Measurements from ENCODE around the gene ZMYM2. TPM values are rescaled to one million over a fixed set of nuclear protein-coding genes. Genes with fewer than 3 reads are reported as not detected.

The ZMYM2 gene
- total RNA-seq, 2 donors from 2014 or later, result 86.4 to 103 TPM

DNA sequence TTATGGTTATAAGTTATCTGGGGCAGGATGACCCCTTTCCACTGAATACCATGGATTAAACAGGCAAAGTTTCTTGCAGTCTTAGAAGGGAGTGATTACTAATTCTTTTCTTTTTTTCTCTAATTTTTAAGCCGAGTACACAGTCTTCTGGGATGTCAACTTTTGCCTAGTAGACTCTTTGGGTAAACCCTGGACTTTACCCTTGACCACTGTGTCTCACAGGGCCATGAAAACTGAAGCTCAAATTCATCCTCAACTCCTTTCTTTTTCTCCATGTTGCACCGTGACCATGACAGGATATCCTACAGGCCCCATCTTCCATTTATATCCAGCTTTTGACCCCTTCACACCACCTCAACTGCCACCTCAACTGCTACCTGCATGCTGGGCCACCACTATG, 150.5 kb downstream of the ZMYM2 start:
- Mint-ChIP-seq H3K36me3 (ENCODE audit: insufficient read depth in 2 of 2) (no peaks in the 10 kb centered on the region), H3K27me3 (ENCODE audit: low read depth) (peaks cover 20% of the 10 kb centered on the region), H3K4me3 (no peak overlapping the region), H3K9me3 (no peaks in the 10 kb centered on the region), H3K4me1 (ENCODE audit: low read depth) (no peaks in the 10 kb centered on the region), H3K27ac (no peak overlapping the region)
- DNase-seq (no peak), ATAC-seq (replicated peaks in 1 of 2) (no peak)

DNA sequence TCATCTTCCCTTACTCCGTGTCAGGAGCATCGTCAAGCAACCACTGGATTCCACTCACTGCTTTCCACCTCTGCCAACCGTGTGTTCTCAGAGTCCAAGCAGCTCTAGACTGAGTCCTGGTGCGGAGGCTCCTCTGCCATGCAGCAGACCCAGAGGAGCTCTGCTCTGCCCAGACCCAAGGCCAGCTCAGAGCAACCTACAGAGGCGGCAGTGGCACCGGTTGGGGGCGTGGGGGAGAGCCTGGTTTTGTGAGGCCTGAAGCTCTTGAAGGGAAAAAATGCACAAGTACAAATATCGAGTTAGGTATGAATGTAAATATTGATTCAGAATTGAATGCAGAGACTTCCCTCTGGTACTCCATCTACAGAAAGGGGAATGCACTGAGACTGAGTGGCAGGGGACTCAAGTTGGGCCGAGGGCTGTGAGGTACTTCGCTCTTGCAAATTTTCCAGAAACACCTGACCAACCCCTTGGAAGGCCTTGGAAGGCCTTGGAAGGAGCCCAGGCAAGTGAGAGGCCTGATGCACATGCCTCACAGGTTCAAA, 155.6 kb downstream of the ZMYM2 start:
- Mint-ChIP-seq H3K9me3 (no peaks in the 10 kb centered on the region), H3K27ac (no peak overlapping the region), H3K27me3 (ENCODE audit: low read depth) (no peaks in the 10 kb centered on the region), H3K4me3 (no peak overlapping the region), H3K36me3 (ENCODE audit: insufficient read depth in 2 of 2) (no peaks in the 10 kb centered on the region), H3K4me1 (ENCODE audit: low read depth) (peaks cover 3% of the 10 kb centered on the region)
- ATAC-seq (replicated peaks in 1 of 2) (no peak), DNase-seq (no peak)

DNA sequence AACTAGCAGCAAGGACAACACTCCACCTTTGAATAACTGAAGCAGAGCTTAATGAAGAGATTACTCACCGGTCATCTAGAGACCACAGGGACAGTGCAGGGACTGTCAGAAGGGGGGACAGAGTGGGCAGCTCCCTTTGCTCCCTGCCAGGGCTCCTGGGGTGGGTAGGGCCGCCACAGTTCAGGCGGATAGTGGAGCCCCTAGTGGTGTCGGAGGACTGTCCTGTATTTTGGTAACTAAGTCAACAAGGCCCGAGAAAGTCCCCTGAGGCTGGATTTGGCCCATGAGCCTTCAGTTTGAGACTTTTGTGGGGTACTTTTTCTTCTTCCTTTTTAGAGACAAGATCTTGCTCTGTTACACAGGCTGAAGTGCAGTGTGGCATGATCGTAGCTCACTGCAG, 157.7 kb downstream of the ZMYM2 start:
- no peak overlapping the region for H3K27ac Mint-ChIP-seq
- no peaks in the 10 kb centered on the region for H3K9me3 Mint-ChIP-seq
- peaks cover 0 to under 1% of the 10 kb centered on the region in 2 donors for H3K36me3 Mint-ChIP-seq (ENCODE audit: insufficient read depth in 2 of 2)
- ATAC-seq (replicated peaks in 1 of 2) (no peak), DNase-seq (no peak)
- no peak overlapping the region for H3K4me3 Mint-ChIP-seq
- H3K27me3 Mint-ChIP-seq (ENCODE audit: low read depth), result no peaks in the 10 kb centered on the region
- peaks cover 23% of the 10 kb centered on the region for H3K4me1 Mint-ChIP-seq (ENCODE audit: low read depth)

DNA sequence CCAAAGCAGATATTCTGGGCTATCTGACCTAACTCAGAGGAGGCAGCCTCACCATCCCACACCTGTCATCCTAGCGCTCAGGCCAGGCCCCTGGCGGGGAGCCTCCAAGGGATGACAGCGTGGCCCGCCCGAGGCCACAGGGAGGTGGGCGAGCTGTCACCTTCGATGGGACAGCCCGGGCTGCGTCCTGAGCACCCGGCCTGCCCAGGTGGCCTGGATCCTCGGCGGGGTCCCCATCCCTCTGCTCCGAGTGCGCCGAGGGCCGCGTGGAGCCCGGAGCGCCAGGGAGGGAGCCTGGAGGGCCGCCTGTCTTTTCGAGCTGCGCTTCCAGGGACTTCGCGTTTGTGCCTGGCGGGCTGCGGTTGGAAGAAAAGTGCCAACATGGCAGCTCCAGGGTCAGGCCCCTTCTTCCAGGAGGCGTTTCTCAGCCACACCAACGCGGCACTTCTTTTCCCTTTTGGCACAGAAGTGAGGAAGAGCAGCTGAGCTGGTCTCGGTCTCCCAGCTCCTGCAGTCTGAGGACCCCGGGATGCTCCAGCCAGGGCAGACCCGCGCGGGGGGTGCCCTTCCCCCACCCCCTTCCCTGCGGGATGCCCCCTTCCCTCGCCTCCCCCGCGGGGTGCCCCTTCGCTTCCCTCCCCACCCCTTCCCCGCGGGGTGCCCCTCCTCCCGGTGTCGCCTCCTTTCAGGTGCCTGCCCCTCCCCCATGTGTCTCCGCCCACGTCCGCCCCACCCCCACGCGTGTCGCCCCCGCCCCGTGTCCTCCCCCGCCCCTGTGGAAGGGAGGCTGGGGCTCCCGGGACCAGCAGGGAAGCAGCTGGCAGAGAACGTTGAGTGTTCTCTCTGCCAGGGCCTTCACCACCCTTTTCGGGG, 160.0 kb downstream of the ZMYM2 start:
- DNase-seq, result peak in 1 of 2 donors; percentile 12
- Mint-ChIP-seq H3K36me3 (ENCODE audit: insufficient read depth in 2 of 2) (peaks cover 0 to 1% of the 10 kb centered on the region in 2 donors), H3K27me3 (ENCODE audit: low read depth) (no peaks in the 10 kb centered on the region), H3K4me1 (ENCODE audit: low read depth) (peaks cover 26% of the 10 kb centered on the region), H3K9me3 (no peaks in the 10 kb centered on the region), H3K4me3 (peak overlapping the region; percentile 93 to 95), H3K27ac (peak overlapping the region; percentile 61)
- ATAC-seq (replicated peaks in 1 of 2), result peak; percentile 7 to 37

DNA sequence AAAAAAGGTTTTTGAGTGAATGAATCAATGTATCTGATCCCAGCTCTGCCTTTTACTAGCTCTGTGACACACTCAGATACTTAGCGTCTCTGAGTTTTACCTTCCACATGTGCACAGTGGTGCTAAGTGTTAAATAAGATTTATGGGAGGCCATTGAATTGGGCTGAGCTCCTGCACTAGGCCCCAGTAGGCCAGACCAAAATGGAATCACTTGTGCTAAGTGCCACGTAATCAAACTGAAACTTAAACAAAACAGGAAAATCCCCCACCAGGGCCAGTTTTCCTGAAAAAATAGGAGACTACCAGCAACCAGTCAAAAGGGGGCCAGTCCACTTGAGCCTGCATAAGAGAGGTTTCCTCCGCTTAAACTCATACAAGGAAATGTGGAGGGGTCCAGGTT, 161.4 kb downstream of the ZMYM2 start:
- Mint-ChIP-seq H3K36me3 (ENCODE audit: insufficient read depth in 2 of 2) (peaks cover 0 to 1% of the 10 kb centered on the region in 2 donors), H3K9me3 (no peaks in the 10 kb centered on the region), H3K4me3 (peak overlapping the region; percentile 93 to 95), H3K27me3 (ENCODE audit: low read depth) (peaks cover 8% of the 10 kb centered on the region), H3K27ac (peak overlapping the region; percentile 85), H3K4me1 (ENCODE audit: low read depth) (peaks cover 26% of the 10 kb centered on the region)
- no peak for DNase-seq
- ATAC-seq (replicated peaks in 1 of 2), result no peak

DNA sequence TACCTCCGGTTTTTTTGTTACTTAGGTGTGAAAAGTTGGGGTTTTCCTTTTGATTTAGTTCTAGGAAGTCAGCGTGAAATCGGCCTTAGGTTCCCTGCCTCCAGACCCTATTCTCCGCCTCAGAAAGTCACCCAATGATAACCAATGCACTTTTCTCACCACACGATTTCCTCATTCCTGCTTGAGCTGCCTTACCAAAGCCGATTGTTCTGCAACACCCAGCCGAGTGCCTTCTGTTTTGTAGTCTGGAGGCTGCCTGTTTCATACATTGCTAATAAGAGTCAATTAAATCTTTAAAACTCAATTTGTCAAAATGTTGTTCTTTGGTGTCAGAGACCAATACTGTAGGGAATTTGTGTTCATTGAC, 162.6 kb downstream of the ZMYM2 start:
- peak overlapping the region; percentile 93 to 95 for H3K4me3 Mint-ChIP-seq
- no peaks in the 10 kb centered on the region for H3K9me3 Mint-ChIP-seq
- H3K4me1 Mint-ChIP-seq (ENCODE audit: low read depth), result peaks cover 26% of the 10 kb centered on the region
- peaks cover 16% of the 10 kb centered on the region for H3K27me3 Mint-ChIP-seq (ENCODE audit: low read depth)
- H3K27ac Mint-ChIP-seq, result peak overlapping the region; percentile 85
- ATAC-seq (replicated peaks in 1 of 2), result no peak
- peaks cover 0 to 1% of the 10 kb centered on the region in 2 donors for H3K36me3 Mint-ChIP-seq (ENCODE audit: insufficient read depth in 2 of 2)
- no peak for DNase-seq

DNA sequence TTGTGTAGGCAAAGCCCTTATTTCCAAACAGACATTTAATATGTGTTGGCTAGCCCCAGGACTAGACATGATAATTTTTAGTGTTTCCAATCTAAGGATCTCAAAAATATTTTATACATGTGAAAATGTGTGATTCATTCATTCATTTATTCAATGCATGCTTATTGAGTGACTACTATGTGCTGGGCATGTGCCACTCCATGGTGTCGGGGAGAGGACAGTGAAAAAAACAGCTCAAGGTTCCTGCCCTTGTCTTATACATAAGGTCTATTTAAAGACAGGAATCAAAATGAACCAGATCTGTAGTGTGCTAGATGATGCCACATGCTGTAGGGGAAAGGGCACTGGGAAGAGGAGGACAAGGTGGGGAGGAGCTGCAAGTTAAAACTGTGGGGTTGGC, 165.8 kb downstream of the ZMYM2 start:
- Mint-ChIP-seq H3K27me3 (ENCODE audit: low read depth) (peaks cover 21% of the 10 kb centered on the region), H3K4me1 (ENCODE audit: low read depth) (peaks cover 25% of the 10 kb centered on the region), H3K27ac (no peak overlapping the region), H3K36me3 (ENCODE audit: insufficient read depth in 2 of 2) (peaks cover 0 to 1% of the 10 kb centered on the region in 2 donors), H3K4me3 (no peak overlapping the region), H3K9me3 (no peaks in the 10 kb centered on the region)
- DNase-seq (no peak), ATAC-seq (replicated peaks in 1 of 2) (no peak)

DNA sequence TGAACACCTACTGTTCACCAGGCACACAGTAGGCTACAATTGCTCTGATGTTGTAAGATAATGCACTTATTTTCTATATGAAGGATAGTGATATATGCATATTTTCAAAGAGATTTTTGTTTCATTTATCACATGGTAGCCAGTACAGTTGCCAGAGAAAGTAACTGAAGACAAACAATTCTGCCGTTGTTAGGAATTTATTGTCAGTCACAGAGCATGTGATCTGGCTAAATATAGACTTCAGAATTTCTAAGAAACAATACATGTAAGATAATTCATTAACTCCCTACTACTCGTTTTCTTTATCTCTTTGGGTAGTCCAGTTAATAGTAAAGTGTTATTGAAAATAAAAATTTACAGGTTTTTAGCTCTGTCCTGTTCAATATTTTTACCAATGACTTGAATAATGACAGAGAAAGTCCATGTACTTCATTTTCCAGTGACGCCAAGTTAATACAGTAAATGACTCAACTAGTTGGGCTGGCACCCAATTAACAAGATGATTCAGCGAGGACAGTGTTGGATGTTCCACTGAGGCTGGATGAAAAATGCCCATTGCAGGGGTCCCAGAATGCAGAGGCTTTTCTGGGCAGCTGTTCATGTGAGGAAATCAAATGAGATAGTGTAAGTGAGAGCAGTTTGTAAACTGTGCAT, 166.7 kb downstream of the ZMYM2 start:
- Mint-ChIP-seq H3K36me3 (ENCODE audit: insufficient read depth in 2 of 2) (peaks cover 0 to 1% of the 10 kb centered on the region in 2 donors), H3K27ac (no peak overlapping the region), H3K4me1 (ENCODE audit: low read depth) (peaks cover 15% of the 10 kb centered on the region), H3K27me3 (ENCODE audit: low read depth) (peaks cover 21% of the 10 kb centered on the region), H3K4me3 (peak overlapping the region in 1 of 2 donors; percentile 9), H3K9me3 (no peaks in the 10 kb centered on the region)
- ATAC-seq (replicated peaks in 1 of 2) (no peak), DNase-seq (no peak)

DNA sequence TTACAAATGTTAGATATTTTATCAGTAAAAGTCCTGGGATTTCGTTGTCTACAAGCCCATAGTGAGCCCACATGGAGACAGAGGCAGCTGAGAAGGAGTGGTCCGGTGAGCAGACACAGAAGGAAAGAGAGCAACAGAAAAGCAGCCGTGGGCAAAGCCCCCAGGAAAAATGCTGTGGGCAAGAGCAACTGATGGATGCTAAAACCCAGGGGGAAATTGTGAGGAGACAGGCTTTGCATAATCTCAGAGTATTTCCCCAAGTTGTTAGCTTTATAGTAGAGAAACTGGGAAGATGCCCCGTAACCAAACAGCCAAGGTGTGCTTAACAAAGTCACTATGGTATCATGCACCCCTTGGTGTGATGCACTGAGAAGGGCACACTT, 167.2 kb downstream of the ZMYM2 start:
- Mint-ChIP-seq H3K4me3 (peak overlapping the region in 1 of 2 donors; percentile 9), H3K9me3 (no peaks in the 10 kb centered on the region), H3K27me3 (ENCODE audit: low read depth) (peaks cover 21% of the 10 kb centered on the region), H3K4me1 (ENCODE audit: low read depth) (peaks cover 10% of the 10 kb centered on the region), H3K27ac (no peak overlapping the region), H3K36me3 (ENCODE audit: insufficient read depth in 2 of 2) (peaks cover 0 to 1% of the 10 kb centered on the region in 2 donors)
- DNase-seq (no peak), ATAC-seq (replicated peaks in 1 of 2) (no peak)

DNA sequence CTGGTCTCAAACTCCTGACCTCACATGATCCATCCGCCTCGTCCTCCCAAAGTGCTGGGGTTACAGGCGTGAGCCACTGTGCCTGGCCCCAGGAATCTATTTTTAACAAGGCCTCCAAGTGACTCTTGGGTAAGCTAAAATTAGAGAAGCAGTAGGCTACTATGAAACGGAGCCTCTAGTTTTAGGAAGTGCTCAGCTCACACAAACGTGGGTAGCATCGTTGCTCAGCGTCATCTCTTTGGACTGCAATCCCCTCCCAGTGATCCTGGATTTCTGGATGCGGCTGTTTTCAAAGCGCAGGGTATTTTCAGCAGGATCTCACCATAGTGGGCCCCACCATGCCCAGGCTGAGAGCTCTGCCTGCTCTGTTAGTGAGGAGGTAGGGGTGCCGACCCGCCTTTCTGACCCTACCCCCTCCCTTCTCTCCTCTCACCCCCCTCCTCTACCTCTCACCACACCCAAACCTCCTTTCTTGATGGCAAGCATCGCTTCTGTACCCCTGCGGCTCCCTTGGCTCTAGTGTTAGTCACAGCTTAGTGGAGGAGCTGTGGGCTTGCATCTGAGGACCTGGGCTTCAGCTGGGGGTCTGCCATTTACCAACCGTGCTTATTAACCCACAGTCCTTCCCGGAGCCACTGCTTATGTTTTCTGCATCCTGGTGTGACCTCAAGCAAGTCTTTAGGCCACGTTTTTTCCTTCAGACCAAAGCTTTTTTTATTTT, 168.2 kb downstream of the ZMYM2 start:
- ATAC-seq (replicated peaks in 1 of 2), result no peak
- Mint-ChIP-seq H3K36me3 (ENCODE audit: insufficient read depth in 2 of 2) (no peaks in the 10 kb centered on the region), H3K4me1 (ENCODE audit: low read depth) (peaks cover 3% of the 10 kb centered on the region), H3K27me3 (ENCODE audit: low read depth) (peaks cover 21% of the 10 kb centered on the region), H3K27ac (no peak overlapping the region), H3K4me3 (peak overlapping the region in 1 of 2 donors; percentile 72), H3K9me3 (no peaks in the 10 kb centered on the region)
- no peak for DNase-seq

DNA sequence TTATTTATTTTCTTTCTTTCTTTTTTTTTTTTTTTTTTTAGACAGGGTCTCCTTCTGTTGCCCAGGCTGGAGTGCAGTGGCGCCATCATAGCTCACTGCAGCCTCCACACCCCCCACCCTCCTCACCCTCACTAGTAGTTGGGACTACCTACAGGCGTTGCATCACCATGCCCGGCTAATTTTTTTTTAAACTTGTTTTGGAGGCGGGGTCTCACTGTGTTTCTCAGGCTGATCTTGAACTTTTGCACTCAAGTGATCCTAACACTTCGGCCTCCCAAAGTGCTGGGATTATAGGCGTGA, 168.7 kb downstream of the ZMYM2 start:
- Mint-ChIP-seq H3K4me1 (ENCODE audit: low read depth) (peaks cover 3% of the 10 kb centered on the region), H3K27ac (no peak overlapping the region), H3K36me3 (ENCODE audit: insufficient read depth in 2 of 2) (no peaks in the 10 kb centered on the region), H3K4me3 (peak overlapping the region; percentile 70 to 72), H3K9me3 (no peaks in the 10 kb centered on the region), H3K27me3 (ENCODE audit: low read depth) (peaks cover 21% of the 10 kb centered on the region)
- ATAC-seq (replicated peaks in 1 of 2) (peak; percentile 30 to 42), DNase-seq (peak in 1 of 2 donors; percentile 14)

DNA sequence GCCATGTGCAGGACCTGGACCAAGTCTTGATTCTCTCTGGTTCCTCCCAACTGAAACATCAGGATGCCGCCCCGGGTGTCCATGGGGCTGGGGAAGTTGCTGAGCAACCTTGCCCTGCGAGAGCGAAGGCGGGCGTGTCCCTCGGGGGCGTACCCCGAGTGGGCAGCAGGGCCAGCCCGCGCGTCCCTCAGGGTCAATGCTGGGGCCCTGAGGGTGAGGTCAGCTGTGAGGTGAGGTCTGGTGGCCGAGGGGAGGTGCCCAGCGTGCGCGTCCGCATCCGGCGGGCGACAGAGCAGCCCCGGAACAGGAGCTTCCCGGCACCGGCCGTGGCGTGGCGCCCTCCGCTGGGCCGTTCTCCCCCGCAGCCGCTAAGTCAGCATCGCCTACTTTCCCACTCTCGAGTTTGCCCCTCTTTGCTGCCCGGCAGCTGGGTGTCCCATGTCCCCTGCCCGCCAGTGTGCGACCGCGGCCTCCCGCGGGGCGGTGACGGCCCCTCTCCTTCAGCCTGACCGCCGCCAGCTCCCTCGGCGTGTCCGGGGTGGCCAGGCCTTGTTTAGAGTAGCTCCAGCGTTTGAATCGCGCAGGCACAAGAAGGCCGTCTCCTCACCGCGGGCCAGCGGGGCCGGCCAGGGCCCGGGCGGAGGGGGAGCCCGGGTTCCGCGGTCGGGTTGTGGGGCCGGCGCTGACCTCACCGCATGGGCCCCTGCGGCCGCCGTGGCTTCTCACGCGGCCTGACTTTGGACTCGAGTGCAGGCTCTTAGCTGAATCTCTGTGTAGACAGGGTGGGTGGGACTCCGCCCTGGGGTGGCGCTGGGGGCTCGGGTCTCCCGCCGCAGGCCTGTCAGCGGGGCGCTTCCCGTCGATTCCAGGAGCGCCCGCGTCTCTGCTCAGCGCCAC, 169.3 kb downstream of the ZMYM2 start:
- ATAC-seq (replicated peaks in 1 of 2) (peak; percentile 81 to 88), DNase-seq (peak; percentile 65 to 74)
- Mint-ChIP-seq H3K9me3 (no peaks in the 10 kb centered on the region), H3K4me1 (ENCODE audit: low read depth) (peaks cover 3% of the 10 kb centered on the region), H3K4me3 (peak overlapping the region; percentile 70 to 72), H3K27me3 (ENCODE audit: low read depth) (peaks cover 21% of the 10 kb centered on the region), H3K36me3 (ENCODE audit: insufficient read depth in 2 of 2) (no peaks in the 10 kb centered on the region), H3K27ac (no peak overlapping the region)

All from activated T-cell treated with anti-CD3 and anti-CD28 coated beads, Interleukin-2, amount 50 U/mL, for 72 hours (primary cell).